ENCODE data around the gene ILF2.
"Not testable (repeated sequence)": the region's sequence is repeated elsewhere in the genome, so short reads cannot be mapped to it uniquely, and the experiment has no call there.

ILF2 gene

GRCh38 chr1:153649137-153649862 is 21.5 kb downstream of the ILF2 start:
- DNase-seq = peak; percentile 55

- no peak for DNase-seq
These were observed 22.7 kb downstream of the ILF2 start for GRCh38 chr1:153648000-153648643.

- no peak for DNase-seq
These were observed 23.5 kb downstream of the ILF2 start for GRCh38 chr1:153647346-153647714.

GRCh38 chr1:153646672-153647345 is 24.0 kb downstream of the ILF2 start:
- no peak for DNase-seq

- no peak for DNase-seq
These were observed 27.0 kb downstream of the ILF2 start for GRCh38 chr1:153643816-153644215.

GRCh38 chr1:153643100-153643499 is 27.7 kb downstream of the ILF2 start:
- no peak for DNase-seq

- DNase-seq = no peak
These were observed 28.6 kb downstream of the ILF2 start for GRCh38 chr1:153642161-153642560.

GRCh38 chr1:153640861-153641260 is 29.9 kb downstream of the ILF2 start:
- no peak for DNase-seq

GRCh38 chr1:153640213-153640612 is 30.6 kb downstream of the ILF2 start:
- not testable (repeated sequence) for DNase-seq

- no peak for DNase-seq
These were observed 31.5 kb downstream of the ILF2 start for GRCh38 chr1:153639280-153639679.

GRCh38 chr1:153638261-153638660 is 32.5 kb downstream of the ILF2 start:
- DNase-seq = no peak

- DNase-seq = no peak
These were observed 34.5 kb downstream of the ILF2 start for GRCh38 chr1:153636312-153636711.

GRCh38 chr1:153635872-153636271 is 34.9 kb downstream of the ILF2 start:
- no peak for DNase-seq

- peak; percentile 94 for DNase-seq
These were observed 36.8 kb downstream of the ILF2 start, which contains the start of gene CHTOP for GRCh38 chr1:153633754-153634665. CHTOP (plus strand) TSS chr1:153634066; CDS start chr1:153636589, 2,523 bp downstream.

GRCh38 chr1:153633161-153633753 is 37.5 kb downstream of the ILF2 start:
- DNase-seq = no peak

GRCh38 chr1:153631047-153632022 is 39.5 kb downstream of the ILF2 start:
- DNase-seq = no peak

GRCh38 chr1:153630384-153630783 is 40.4 kb downstream of the ILF2 start:
- no peak for DNase-seq

GRCh38 chr1:153629971-153630370 is 40.8 kb downstream of the ILF2 start:
- DNase-seq = no peak

- DNase-seq = no peak
These were observed 41.5 kb downstream of the ILF2 start for GRCh38 chr1:153629343-153629665.

- no peak for DNase-seq
These were observed 42.0 kb downstream of the ILF2 start for GRCh38 chr1:153628638-153629342.

All from CD4-positive, alpha-beta T cell treated with Interleukin-17A for 4 hours (primary cell).